Activated CD4-positive, alpha-beta T cell treated with anti-CD3 and anti-CD28 coated beads, Interleukin-2, amount 50 U/mL, for 48 hours (primary cell): ENCODE results near the gene AHCYL1.
"Not testable (repeated sequence)": the region's sequence is repeated elsewhere in the genome, so short reads cannot be mapped to it uniquely, and the experiment has no call there.

Experiments
- DNase-seq, 2 experiments: peaks; one replicate each; pipeline ENCODE4 v3.0.0-alpha.2; 2020

Gene AHCYL1

GRCh38 chr1:109984456-109985246, at the start of gene AHCYL1:
TSS of gene AHCYL1 (plus strand) at chr1:109984765. CDS start at chr1:109985053, 288 bp downstream.
- DNase-seq, result peak; percentile 99 to 100

- no peak for DNase-seq
Measured at GRCh38 chr1:109935451-109935900, 49.1 kb upstream of the AHCYL1 start.

- DNase-seq, result no peak
Measured at GRCh38 chr1:109937738-109938137, 46.8 kb upstream of the AHCYL1 start.

GRCh38 chr1:109938556-109938955, 46.0 kb upstream of the AHCYL1 start:
- DNase-seq, result no peak

GRCh38 chr1:109942434-109942833, 42.1 kb upstream of the AHCYL1 start:
- DNase-seq, result no peak

- DNase-seq, result no peak
Measured at GRCh38 chr1:109944541-109944940, 40.0 kb upstream of the AHCYL1 start.

GRCh38 chr1:109946511-109946910, 38.1 kb upstream of the AHCYL1 start:
- DNase-seq, result no peak

GRCh38 chr1:109947582-109948284, 36.8 kb upstream of the AHCYL1 start:
- DNase-seq, result no peak

GRCh38 chr1:109948285-109948630, 36.3 kb upstream of the AHCYL1 start:
- no peak for DNase-seq

GRCh38 chr1:109950038-109950437, 34.5 kb upstream of the AHCYL1 start:
- DNase-seq, result no peak

- no peak for DNase-seq
Measured at GRCh38 chr1:109950509-109950908, 34.1 kb upstream of the AHCYL1 start.

- not testable (repeated sequence) for DNase-seq
Measured at GRCh38 chr1:109951501-109951900, 33.1 kb upstream of the AHCYL1 start.

- no peak for DNase-seq
Measured at GRCh38 chr1:109954041-109954512, 30.5 kb upstream of the AHCYL1 start.

GRCh38 chr1:109959632-109959973, 25.0 kb upstream of the AHCYL1 start:
- no peak for DNase-seq

- DNase-seq, result no peak
Measured at GRCh38 chr1:109959974-109960744, 24.4 kb upstream of the AHCYL1 start.

- DNase-seq, result no peak
Measured at GRCh38 chr1:109960745-109961094, 23.8 kb upstream of the AHCYL1 start.

GRCh38 chr1:109963864-109964263, 20.7 kb upstream of the AHCYL1 start:
- no peak for DNase-seq

GRCh38 chr1:109969146-109969829, 15.3 kb upstream of the AHCYL1 start:
- DNase-seq, result no peak

GRCh38 chr1:109969907-109970306, 14.7 kb upstream of the AHCYL1 start:
- no peak for DNase-seq

- DNase-seq, result no peak
Measured at GRCh38 chr1:109971559-109971958, 13.0 kb upstream of the AHCYL1 start.

GRCh38 chr1:109974191-109974590, 10.4 kb upstream of the AHCYL1 start:
- no peak for DNase-seq

GRCh38 chr1:109975718-109976117, 8.8 kb upstream of the AHCYL1 start:
- no peak for DNase-seq

- no peak for DNase-seq
Measured at GRCh38 chr1:109976762-109977161, 7.8 kb upstream of the AHCYL1 start.
